Heart left ventricle (tissue), 13 donors: ENCODE data around the gene B9D2.

Experiments used
- POLR2A ChIP-seq, 2 donors: fragments of 450-650 bp; IDR thresholded peaks; one replicate each; pipeline ENCODE4 v1.6.1; 2017; ENCODE audit warnings: antibody characterized with exemption in 2 of 2, mild to moderate bottlenecking in 2 of 2, moderate library complexity in 2 of 2
- TF ChIP-seq, protein P1 (sequence below), 12 donors: fragments of 200-600 bp; sonication (generic) in 4 of 12; IDR thresholded peaks; one replicate each; pipeline versions ENCODE4 v1.5.0 to v1.8.0; 2018 to 2022; ENCODE audit warnings: antibody characterized with exemption in 12 of 12, mild to moderate bottlenecking in 5 of 12
- donor health status: ischemic (EF 13 %, LVEDD 7.1; RV severe dilation, severe dysfunction).
- donor health status: DM: no; HTN: yes; CAD: no.
- donor health status: DM: no; HTN: no; CAD: no.
- donor health status: ischemic (EF 25% LVEDD 6.9; RV normal size, moderate dysfunction).
- donor health status: ischemic (EF 25% LVEDD 5.7; RV mildly dilated, moderate dysfunction).
- donor health status: ischemic (EF 35%, LVEDD 5.7; RV mildly dilated, moderate dysfunction).
- donor health status: nonischemic (EF 11% LVEDD 7.7; RV severe dilation, severe dysfunction).
- donor health status: DM: yes; HTN: yes; CAD: no.
- donor health status: PGD.
- donor health status: ischemic (EF 29% LVEDD 5.4; RV normal size, mild dysfunction).
- donor health status: nonischemic (EF 23%, LVEDD 6.1; RV moderate dilation, normal function).

- TF ChIP-seq POLR2A (IDR thresholded peaks at IDR 0.05) = no peak
- TF ChIP-seq, protein P1, sequence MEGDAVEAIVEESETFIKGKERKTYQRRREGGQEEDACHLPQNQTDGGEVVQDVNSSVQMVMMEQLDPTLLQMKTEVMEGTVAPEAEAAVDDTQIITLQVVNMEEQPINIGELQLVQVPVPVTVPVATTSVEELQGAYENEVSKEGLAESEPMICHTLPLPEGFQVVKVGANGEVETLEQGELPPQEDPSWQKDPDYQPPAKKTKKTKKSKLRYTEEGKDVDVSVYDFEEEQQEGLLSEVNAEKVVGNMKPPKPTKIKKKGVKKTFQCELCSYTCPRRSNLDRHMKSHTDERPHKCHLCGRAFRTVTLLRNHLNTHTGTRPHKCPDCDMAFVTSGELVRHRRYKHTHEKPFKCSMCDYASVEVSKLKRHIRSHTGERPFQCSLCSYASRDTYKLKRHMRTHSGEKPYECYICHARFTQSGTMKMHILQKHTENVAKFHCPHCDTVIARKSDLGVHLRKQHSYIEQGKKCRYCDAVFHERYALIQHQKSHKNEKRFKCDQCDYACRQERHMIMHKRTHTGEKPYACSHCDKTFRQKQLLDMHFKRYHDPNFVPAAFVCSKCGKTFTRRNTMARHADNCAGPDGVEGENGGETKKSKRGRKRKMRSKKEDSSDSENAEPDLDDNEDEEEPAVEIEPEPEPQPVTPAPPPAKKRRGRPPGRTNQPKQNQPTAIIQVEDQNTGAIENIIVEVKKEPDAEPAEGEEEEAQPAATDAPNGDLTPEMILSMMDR (IDR thresholded peaks at IDR 0.05) = no peak
These were observed 38.4 kb downstream of the B9D2 start for GRCh38 chr19:41325640-41325946.
